HG02763 (cell line): Measurements from ENCODE around the gene ANG.

Experiments used
- ATAC-seq: cut with Tn5 transposase; IDR thresholded peaks from one replicate; pipeline ENCODE4 v1.9.1; 2021; ENCODE audit warnings: mild to moderate bottlenecking, moderate library complexity; ENCODE audit not compliant: unreplicated experiment

The ANG gene

GRCh38 chr14:20675669-20676068 lies 12.9 kb upstream of the ANG start:
- no peak for ATAC-seq

- no peak for ATAC-seq
Observed at GRCh38 chr14:20676072-20676471, 12.5 kb upstream of the ANG start.

- no peak for ATAC-seq
Observed at GRCh38 chr14:20679907-20680306, 8.7 kb upstream of the ANG start.

- no peak for ATAC-seq
Observed at GRCh38 chr14:20680363-20680762, 8.2 kb upstream of the ANG start.

GRCh38 chr14:20680843-20681347 lies 7.7 kb upstream of the ANG start:
- ATAC-seq, result peak; percentile 26

GRCh38 chr14:20681348-20682126 lies 7.0 kb upstream of the ANG start:
- peak; percentile 18 for ATAC-seq

GRCh38 chr14:20682127-20682434 lies 6.5 kb upstream of the ANG start:
- no peak for ATAC-seq

GRCh38 chr14:20682435-20683124 lies 6.0 kb upstream of the ANG start:
- ATAC-seq, result peak; percentile 54

GRCh38 chr14:20683125-20683890 lies 5.3 kb upstream of the ANG start:
- ATAC-seq, result peak; percentile 19

- ATAC-seq, result peak; percentile 23
Observed at GRCh38 chr14:20683891-20684661, 4.5 kb upstream of the ANG start, which contains the start of gene RNASE4. Gene RNASE4, plus strand, starts transcription at chr14:20684560. Its CDS starts 14,812 bp downstream, at chr14:20699372.

- ATAC-seq, result no peak
Observed at GRCh38 chr14:20684662-20685456, 3.7 kb upstream of the ANG start.

- no peak for ATAC-seq
Observed at GRCh38 chr14:20686386-20687143, 2.0 kb upstream of the ANG start.

- ATAC-seq, result no peak
Observed at GRCh38 chr14:20687362-20688166, 1.0 kb upstream of the ANG start.

GRCh38 chr14:20690848-20691640 lies 2.5 kb downstream of the ANG start:
- peak; percentile 70 for ATAC-seq

GRCh38 chr14:20692116-20692751 lies 3.7 kb downstream of the ANG start:
- no peak for ATAC-seq

GRCh38 chr14:20696764-20697163 lies 8.2 kb downstream of the ANG start:
- no peak for ATAC-seq
